ENCODE data around the gene EGLN1.

DNA sequence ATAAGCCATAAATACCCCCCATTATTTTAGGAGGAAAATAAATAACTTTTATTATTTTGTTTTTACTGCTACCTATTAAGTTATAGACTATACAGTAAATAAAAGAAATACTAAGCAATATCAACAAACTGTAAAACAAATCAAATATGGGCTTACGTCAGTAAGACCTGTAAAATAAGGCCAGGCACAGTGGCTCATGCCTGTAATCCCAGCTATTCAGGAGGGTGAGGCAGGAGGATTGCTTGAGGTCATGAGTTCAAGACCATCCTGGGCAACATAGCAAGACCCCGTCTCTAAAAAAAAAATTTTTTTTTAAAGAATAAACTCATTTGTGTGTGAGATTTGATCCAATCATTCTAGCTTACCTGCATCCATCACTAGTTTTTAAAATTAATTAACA is 17.8 kb downstream of the EGLN1 start:
- TF ChIP-seq, protein P1, sequence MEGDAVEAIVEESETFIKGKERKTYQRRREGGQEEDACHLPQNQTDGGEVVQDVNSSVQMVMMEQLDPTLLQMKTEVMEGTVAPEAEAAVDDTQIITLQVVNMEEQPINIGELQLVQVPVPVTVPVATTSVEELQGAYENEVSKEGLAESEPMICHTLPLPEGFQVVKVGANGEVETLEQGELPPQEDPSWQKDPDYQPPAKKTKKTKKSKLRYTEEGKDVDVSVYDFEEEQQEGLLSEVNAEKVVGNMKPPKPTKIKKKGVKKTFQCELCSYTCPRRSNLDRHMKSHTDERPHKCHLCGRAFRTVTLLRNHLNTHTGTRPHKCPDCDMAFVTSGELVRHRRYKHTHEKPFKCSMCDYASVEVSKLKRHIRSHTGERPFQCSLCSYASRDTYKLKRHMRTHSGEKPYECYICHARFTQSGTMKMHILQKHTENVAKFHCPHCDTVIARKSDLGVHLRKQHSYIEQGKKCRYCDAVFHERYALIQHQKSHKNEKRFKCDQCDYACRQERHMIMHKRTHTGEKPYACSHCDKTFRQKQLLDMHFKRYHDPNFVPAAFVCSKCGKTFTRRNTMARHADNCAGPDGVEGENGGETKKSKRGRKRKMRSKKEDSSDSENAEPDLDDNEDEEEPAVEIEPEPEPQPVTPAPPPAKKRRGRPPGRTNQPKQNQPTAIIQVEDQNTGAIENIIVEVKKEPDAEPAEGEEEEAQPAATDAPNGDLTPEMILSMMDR (conservative IDR thresholded peaks at IDR 0.05; ENCODE audit: low read length), result no peak
- TF ChIP-seq EZH2phosphoT487 (IDR thresholded peaks at IDR 0.05; ENCODE audit: borderline replicate concordance, low read depth, low read length), result no peak
